GM12878 (cell line): ENCODE measurements around the gene VTN. TPM values are rescaled to one million over a fixed set of nuclear protein-coding genes. Genes with fewer than 3 reads are reported as not detected.
A peak's percentile ranks its signal among the peaks of the same experiment; 100 is the strongest.

ENCODE experiments used
- ATAC-seq: fragments of 200-7000 bp; cut with Tn5 transposase; 3 replicates; pipeline ENCODE4 v1.9.1; 2020; ENCODE audit warnings: mild to moderate bottlenecking, moderate library complexity
- BruUV-seq: library from RNA; stranded (reverse); fragments of 400-500 nt; replicated peaks from 2 replicates; lab custom pipeline; 2021; lab: Mats Ljungman, UMichigan
- CTCF ChIA-PET: fragments of 300-600 bp; sonication (Branson Sonifier 250); formaldehyde crosslinking; extraction: SDS; loops from one replicate; lab custom pipeline; 2021; ENCODE audit warnings: inconsistent platforms; lab: Yijun Ruan, JAX
- POLR2A ChIA-PET: fragments of 350-600 bp; formaldehyde crosslinking; extraction: SDS; loops from one replicate; lab custom pipeline; 2021; ENCODE audit warnings: inconsistent platforms; lab: Charles Lee
- RAD21 ChIA-PET: fragments of 300-600 bp; sonication (Branson Sonifier 250); formaldehyde crosslinking; loops from one replicate; lab custom pipeline; 2023; ENCODE audit warnings: antibody characterized with exemption; ENCODE audit not compliant: unreplicated experiment; lab: Charles Lee
- SMC1A ChIA-PET: fragments of 300-600 bp; sonication (Branson Sonifier 250); formaldehyde crosslinking; loops from one replicate; lab custom pipeline; 2023; ENCODE audit not compliant: unreplicated experiment, uncharacterized antibody; lab: Charles Lee
- DNase-seq: peaks from one replicate; pipeline ENCODE4 v3.0.0-alpha.2; 2011; ENCODE audit warnings: low read depth, low spot score
- FAIRE-seq: peaks from 3 replicates; lab custom pipeline; 2011; peaks lifted over from hg19 to GRCh38; lab: Jason Lieb, UNC
- H2AFZ ChIP-seq: 2 replicates; pipeline ENCODE4 v1.6.0; 2011; ENCODE audit warnings: low read depth, low read length, control low read depth; ENCODE audit not compliant: control insufficient read depth
- H3K27ac ChIP-seq: 2 replicates; pipeline ENCODE4 v1.5.1; 2011; ENCODE audit warnings: control low read depth; ENCODE audit not compliant: control insufficient read depth, insufficient read depth
- H3K27me3 ChIP-seq, 2 experiments: replicated peaks in 1 of 2; 2 replicates each; pipeline versions ENCODE4 v1.6.0 to v1.6.1; 2011; ENCODE audit warnings: low read length in 1 of 2; ENCODE audit not compliant: control insufficient read depth in 2 of 2, insufficient read depth in 2 of 2
- H3K36me3 ChIP-seq, 2 experiments: 2 replicates each; pipeline ENCODE4 v1.5.1; 2011; ENCODE audit warnings: low read length in 1 of 2; ENCODE audit not compliant: control insufficient read depth in 2 of 2, insufficient read depth in 2 of 2
- H3K4me1 ChIP-seq: 2 replicates; pipeline ENCODE4 v1.6.1; 2011; ENCODE audit warnings: mild to moderate bottlenecking, low read length, moderate library complexity, mixed read lengths; ENCODE audit not compliant: control insufficient read depth, insufficient read depth
- H3K4me2 ChIP-seq: 2 replicates; pipeline ENCODE4 v1.6.0; 2011; ENCODE audit warnings: control low read depth; ENCODE audit not compliant: control insufficient read depth, insufficient read depth
- H3K4me3 ChIP-seq: fragments of 200-600 bp; sonication (generic); 2 replicates; pipeline ENCODE4 v1.5.1; 2016
- H3K79me2 ChIP-seq: 2 replicates; pipeline ENCODE4 v1.6.0; 2011; ENCODE audit warnings: low read length; ENCODE audit not compliant: control insufficient read depth, insufficient read depth
- H3K9ac ChIP-seq: 2 replicates; pipeline ENCODE4 v1.8.0; 2011; ENCODE audit warnings: low read length, control low read depth, mixed read lengths; ENCODE audit not compliant: control insufficient read depth, insufficient read depth
- H3K9me3 ChIP-seq: replicated peaks from 3 replicates; pipeline ENCODE4 v1.5.1; 2011; ENCODE audit warnings: mild to moderate bottlenecking, low read length; ENCODE audit not compliant: control insufficient read depth, insufficient read depth
- H4K20me1 ChIP-seq: 2 replicates; pipeline ENCODE4 v1.6.0; 2011; ENCODE audit not compliant: control insufficient read depth, insufficient read depth
- FOS ChIP-seq: IDR thresholded peaks from 3 replicates; pipeline ENCODE4 v1.6.1; 2011; ENCODE audit warnings: borderline replicate concordance; ENCODE audit not compliant: insufficient read length; ENCODE audit errors: extremely low read depth
- POLR2A ChIP-seq: IDR thresholded peaks from 2 replicates; pipeline ENCODE4 v1.6.1; 2011; ENCODE audit warnings: low read depth, mild to moderate bottlenecking, low read length
- WGBS: methylation state at CpG from one replicate; pipeline ENCODE4 v1.1.6; 2016; ENCODE audit warnings: low lambda C conversion rate; ENCODE audit not compliant: insufficient replicate concordance, insufficient coverage; ENCODE audit errors: missing lambda C conversion rate; 5-methylcytosine and 5-hydroxymethylcytosine counted together
- in situ Hi-C: fragments of 300-500 bp; cut with MboI; formaldehyde crosslinking; loops from 9 replicates; pipeline ENCODE4 v1.14.3; 2018; ENCODE audit warnings: mixed read lengths
- intact Hi-C: fragments of 100-400 bp; cut with micrococcal nuclease; formaldehyde crosslinking; loops from one replicate; pipeline ENCODE4 v1.14.2; 2022; ENCODE audit not compliant: unreplicated experiment
- polyA plus RNA-seq, 11 experiments: library from polyadenylated mRNA; depleted of rRNA in 4 of 11; unstranded in 6 of 11; stranded (reverse) in 5 of 11; fragments of >200 nt; fragmentation: Nextera tagmentation in 4 of 11; fragmentation: Illumina TruSeq in 1 of 11; extraction: Ambion mirVana in 4 of 11; extraction: Trizol in 1 of 11; gene quantifications; 1 replicate in 1 of 11; 2 replicates in 10 of 11; pipeline versions ENCODE4 v1.2.1 to v1.2.3, GENCODE V29; 2011 to 2016; ENCODE audit warnings: inconsistent platforms in 2 of 11, missing spikeins in 2 of 11, low read depth in 1 of 11
- total RNA-seq, 4 experiments: library from RNA; depleted of rRNA in 3 of 4; stranded (reverse); fragments of >200 nt in 3 of 4; fragmentation: Illumina TruSeq in 1 of 4; extraction: Trizol in 1 of 4; gene quantifications; 2 replicates each; pipeline versions ENCODE4 v1.2.1 to v1.2.3, GENCODE V29; 2013 to 2021
- TF ChIP-seq, protein P1 (sequence below): IDR thresholded peaks from 2 replicates; pipeline ENCODE4 v1.6.1; 2012; ENCODE audit warnings: low read depth, low read length, improper control_type of control experiment

The VTN gene
- total and polyA plus RNA-seq, 10 of the 15 experiments (the other 5 are each of a cell fraction or from before 2014, with no cell fraction given), result 0.04 to 1.3 (median 0.13) TPM; not detected in 5

DNA sequence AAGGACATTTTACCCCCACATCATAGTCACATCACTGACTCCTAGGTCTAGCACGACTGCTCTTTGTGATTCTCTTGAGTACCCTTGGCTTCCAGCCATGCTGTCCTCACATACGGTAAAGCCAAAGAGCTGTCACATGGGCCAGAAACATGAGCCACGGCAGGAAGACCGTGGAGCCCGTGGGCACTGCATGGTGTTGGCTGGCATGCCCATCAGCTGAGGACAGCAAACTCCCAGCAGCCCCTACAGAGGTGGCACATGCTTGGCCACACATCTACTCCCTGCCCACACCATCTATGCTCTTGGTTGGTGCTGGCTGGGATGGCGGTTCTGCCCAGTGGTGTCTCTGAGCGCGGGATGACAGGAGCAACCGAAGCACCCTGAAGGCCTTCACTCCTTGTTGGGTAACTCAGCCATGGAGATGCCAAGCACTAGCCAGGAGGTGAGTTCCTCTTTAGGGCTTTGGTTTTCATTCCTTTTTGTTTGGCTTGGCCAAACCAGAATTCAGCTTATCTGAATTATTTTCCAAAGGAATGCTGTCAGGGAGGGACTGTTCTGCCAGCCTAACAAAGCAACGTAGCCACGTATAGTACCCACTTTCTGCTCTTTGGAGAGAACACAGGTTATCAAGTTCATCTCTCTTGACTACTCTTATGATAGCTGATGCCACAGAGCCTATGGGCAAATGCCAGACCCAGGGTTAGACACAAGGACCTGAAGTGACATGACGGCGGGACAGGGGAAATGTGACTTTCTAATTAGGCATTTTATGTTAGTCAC lies 24.5 kb downstream of the VTN start:
- FAIRE-seq (no peak), ATAC-seq (no peak), DNase-seq (no peak)
- 96% methylated on average over 13 of the region's 13 CpGs for WGBS
- H4K20me1 ChIP-seq, result no peaks in the 10 kb centered on the region
- H3K4me3 ChIP-seq, result no peak overlapping the region
- H3K79me2 ChIP-seq, result no peaks in the 10 kb centered on the region
- ChIA-PET SMC1A (no interaction called here), POLR2A (no interaction called here), CTCF (interaction anchor here (0.8 to 1.2 kb wide), 2 partner anchors 10 to 71 kb away, joined by 3 read pairs; partner anchors contain the start of genes IFT20 and TNFAIP1), RAD21 (no interaction called here)
- no TSS peak for BruUV-seq
- H3K9ac ChIP-seq, result no peak overlapping the region
- intact Hi-C loops (no loop called here), in situ Hi-C loops (no loop called here)
- H3K4me2 ChIP-seq, result no peak overlapping the region
- H2AFZ ChIP-seq, result no peak overlapping the region
- H3K9me3 ChIP-seq, result no peaks in the 10 kb centered on the region
- TF ChIP-seq POLR2A (peak; percentile 54), FOS (no peak)
- no peaks in the 10 kb centered on the region for H3K27me3 ChIP-seq
- peaks cover 13 to 28% of the 10 kb centered on the region in 2 experiments for H3K36me3 ChIP-seq
- H3K27ac ChIP-seq, result no peak overlapping the region
- no peaks in the 10 kb centered on the region for H3K4me1 ChIP-seq

DNA sequence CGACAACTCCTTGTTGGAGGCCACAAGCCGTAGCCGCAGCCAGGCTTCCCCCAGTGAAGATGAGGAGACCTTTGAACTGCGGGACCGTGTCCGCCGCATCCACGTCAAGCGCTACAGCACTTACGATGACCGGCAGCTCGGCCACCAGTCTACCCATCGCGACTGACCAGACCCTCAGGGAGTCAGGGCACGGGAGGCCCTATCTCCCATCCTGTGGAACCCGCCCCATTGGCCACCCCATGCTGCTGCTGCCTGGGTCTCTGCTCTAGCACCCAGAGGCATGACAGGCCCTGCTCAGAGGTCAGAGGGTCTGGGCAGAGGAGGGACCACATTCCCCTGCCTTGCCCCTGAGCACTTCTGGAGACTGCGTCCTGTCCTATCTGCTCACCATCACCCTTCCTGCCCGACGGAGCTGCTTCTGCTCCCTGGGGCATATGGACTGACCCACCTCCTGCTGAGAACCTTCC lies 25.6 kb downstream of the VTN start:
- H4K20me1 ChIP-seq, result no peaks in the 10 kb centered on the region
- intact Hi-C loops, result no loop called here
- no peaks in the 10 kb centered on the region for H3K9me3 ChIP-seq
- TF ChIP-seq, protein P1, sequence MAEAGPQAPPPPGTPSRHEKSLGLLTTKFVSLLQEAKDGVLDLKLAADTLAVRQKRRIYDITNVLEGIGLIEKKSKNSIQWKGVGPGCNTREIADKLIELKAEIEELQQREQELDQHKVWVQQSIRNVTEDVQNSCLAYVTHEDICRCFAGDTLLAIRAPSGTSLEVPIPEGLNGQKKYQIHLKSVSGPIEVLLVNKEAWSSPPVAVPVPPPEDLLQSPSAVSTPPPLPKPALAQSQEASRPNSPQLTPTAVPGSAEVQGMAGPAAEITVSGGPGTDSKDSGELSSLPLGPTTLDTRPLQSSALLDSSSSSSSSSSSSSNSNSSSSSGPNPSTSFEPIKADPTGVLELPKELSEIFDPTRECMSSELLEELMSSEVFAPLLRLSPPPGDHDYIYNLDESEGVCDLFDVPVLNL, result no peak
- TF ChIP-seq POLR2A, result 0 out of 2 replicates have a peak, but pooled peaks have one; percentile 17
- H3K27ac ChIP-seq, result no peak overlapping the region
- ATAC-seq, result no peak
- BruUV-seq, result no TSS peak
- ChIA-PET SMC1A (no interaction called here), RAD21 (no interaction called here), CTCF (no interaction called here), POLR2A (no interaction called here)
- H3K4me2 ChIP-seq, result no peak overlapping the region
- FAIRE-seq, result no peak
- H3K79me2 ChIP-seq, result no peaks in the 10 kb centered on the region
- in situ Hi-C loops, result loop anchor here (5.0 kb wide), 1 partner anchor 52 kb away; no protein-coding TSS in a partner anchor
- no peak overlapping the region for H3K4me3 ChIP-seq
- H2AFZ ChIP-seq, result no peak overlapping the region
- no peaks in the 10 kb centered on the region for H3K27me3 ChIP-seq
- H3K9ac ChIP-seq, result no peak overlapping the region
- WGBS, result 89% methylated on average over 19 of the region's 19 CpGs
- no peak for DNase-seq
- H3K4me1 ChIP-seq, result no peaks in the 10 kb centered on the region
- peaks cover 16 to 27% of the 10 kb centered on the region in 2 experiments for H3K36me3 ChIP-seq
